ENCODE measurements around the gene VARS2. TPM values are rescaled to one million over a fixed set of nuclear protein-coding genes. Genes with fewer than 3 reads are reported as not detected.
A peak's percentile ranks its signal among the peaks of the same experiment; 100 is the strongest.

Gene VARS2
- total RNA-seq, 1 donor from 2014 or later = 26.3 TPM

GRCh38 chr6:30931969-30932645 is 18.1 kb downstream of the VARS2 start, which contains the start of gene SFTA2:
SFTA2 (minus strand) TSS chr6:30932170; CDS start chr6:30932096, 74 bp downstream.
- peak; percentile 14 for ATAC-seq

- ATAC-seq = no peak
These were observed 18.8 kb downstream of the VARS2 start for GRCh38 chr6:30932665-30933365.

DNA sequence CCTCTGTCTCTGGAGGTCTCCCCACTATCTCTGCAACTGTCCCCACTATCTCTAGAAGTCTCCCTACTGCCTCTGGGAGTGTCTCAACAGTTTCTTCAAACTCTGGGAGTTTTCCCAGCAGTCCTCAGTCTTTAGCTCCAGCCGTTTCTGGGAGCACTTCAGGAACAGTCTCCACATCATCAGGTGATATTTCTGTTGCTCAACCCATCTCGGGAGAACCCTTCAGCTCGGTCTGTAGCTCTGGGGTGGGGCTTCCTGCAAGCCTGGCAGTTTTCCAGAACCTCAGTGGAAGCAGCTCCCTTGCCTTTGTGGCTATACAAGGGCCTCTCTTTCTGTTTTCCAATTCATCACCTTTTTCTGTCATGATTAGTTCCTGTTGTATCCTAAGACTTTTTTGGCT is 21.0 kb downstream of the VARS2 start:
- no peak for ATAC-seq

- no peak for ATAC-seq
These were observed 23.2 kb downstream of the VARS2 start for GRCh38 chr6:30937265-30937664.

GRCh38 chr6:30938730-30939129 is 24.7 kb downstream of the VARS2 start:
- ATAC-seq = peak; percentile 88

- peak; percentile 76 for ATAC-seq
These were observed 25.4 kb downstream of the VARS2 start for GRCh38 chr6:30939473-30939872.

DNA sequence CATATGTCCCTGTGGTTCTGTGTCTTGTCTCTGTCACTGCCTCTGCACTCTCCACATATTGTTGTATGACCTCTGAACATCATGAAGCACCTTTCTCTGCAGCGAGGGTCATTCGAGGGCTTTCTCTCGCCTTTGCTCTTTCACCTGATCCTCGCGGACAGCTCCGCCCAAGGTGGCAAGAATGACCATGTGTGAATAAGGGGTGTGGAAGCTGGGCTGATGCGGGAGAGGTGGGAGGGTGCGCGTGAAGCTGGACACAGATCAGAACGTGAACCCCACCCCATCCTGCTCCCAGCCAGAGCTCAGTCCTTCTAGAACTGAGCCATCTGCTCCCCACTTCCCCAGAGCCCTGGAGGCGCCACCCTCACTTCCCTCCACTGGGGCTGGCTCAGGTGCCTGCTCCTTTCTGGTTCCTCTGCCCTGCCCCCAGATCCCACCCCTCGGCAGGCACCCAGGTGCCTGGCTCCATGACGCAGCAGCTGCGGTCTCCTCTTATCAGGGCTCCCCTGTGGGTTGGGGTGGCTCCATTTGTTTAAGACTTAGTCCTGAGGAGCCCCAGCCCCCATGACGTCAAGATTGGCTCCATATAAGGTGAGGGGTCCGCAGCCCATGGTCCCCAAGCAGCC is 26.4 kb downstream of the VARS2 start, which contains the start of gene MUCL3:
Gene MUCL3 (plus strand): TSS at position 613 of the 626 bp plus-strand sequence. CDS start 27 bp downstream, outside the sequence.
- ATAC-seq = peak; percentile 14

- ATAC-seq = peak; percentile 22
These were observed 28.5 kb downstream of the VARS2 start for GRCh38 chr6:30942338-30943060.

- no peak for ATAC-seq
These were observed 30.0 kb downstream of the VARS2 start for GRCh38 chr6:30944051-30944450.

- ATAC-seq = no peak
These were observed 31.2 kb downstream of the VARS2 start for GRCh38 chr6:30945281-30945680.

DNA sequence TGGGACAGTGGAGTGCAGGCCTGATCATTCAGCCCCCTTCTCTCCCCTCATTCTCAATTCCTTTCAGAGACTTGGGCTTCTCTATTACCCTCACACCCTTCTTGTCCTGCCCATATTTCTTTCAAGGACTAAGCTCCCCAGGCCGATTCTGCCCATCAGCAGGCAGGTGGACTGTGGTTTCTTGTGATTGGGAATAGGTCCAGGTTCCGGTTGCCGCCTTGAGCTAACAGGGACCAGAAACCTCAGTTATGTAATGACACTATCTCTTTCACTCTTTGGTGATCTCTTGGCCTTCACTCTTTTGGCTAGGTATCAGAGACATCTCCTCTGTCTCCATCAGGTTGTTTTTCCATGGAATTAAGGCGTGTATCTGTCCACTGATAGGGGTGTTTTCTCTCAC is 33.2 kb downstream of the VARS2 start:
- no peak for ATAC-seq

GRCh38 chr6:30948811-30949210 is 34.8 kb downstream of the VARS2 start:
- no peak for ATAC-seq

DNA sequence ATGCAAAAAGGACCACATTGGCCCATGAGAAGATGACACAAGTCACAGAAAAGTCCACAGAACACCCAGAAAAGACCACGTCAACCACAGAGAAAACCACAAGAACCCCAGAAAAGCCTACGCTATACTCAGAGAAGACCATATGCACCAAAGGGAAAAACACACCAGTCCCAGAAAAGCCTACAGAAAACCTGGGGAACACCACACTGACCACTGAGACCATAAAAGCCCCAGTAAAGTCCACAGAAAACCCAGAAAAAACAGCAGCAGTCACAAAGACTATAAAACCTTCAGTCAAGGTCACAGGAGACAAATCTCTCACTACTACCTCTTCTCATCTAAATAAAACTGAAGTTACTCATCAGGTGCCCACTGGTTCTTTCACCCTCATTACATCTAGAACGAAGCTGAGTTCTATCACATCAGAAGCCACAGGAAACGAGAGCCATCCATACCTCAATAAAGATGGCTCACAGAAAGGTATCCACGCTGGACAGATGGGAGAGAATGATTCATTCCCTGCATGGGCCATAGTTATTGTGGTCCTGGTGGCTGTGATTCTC is 38.0 kb downstream of the VARS2 start:
- no peak for ATAC-seq

GRCh38 chr6:30954631-30955366 is 40.8 kb downstream of the VARS2 start:
- peak; percentile 40 for ATAC-seq

DNA sequence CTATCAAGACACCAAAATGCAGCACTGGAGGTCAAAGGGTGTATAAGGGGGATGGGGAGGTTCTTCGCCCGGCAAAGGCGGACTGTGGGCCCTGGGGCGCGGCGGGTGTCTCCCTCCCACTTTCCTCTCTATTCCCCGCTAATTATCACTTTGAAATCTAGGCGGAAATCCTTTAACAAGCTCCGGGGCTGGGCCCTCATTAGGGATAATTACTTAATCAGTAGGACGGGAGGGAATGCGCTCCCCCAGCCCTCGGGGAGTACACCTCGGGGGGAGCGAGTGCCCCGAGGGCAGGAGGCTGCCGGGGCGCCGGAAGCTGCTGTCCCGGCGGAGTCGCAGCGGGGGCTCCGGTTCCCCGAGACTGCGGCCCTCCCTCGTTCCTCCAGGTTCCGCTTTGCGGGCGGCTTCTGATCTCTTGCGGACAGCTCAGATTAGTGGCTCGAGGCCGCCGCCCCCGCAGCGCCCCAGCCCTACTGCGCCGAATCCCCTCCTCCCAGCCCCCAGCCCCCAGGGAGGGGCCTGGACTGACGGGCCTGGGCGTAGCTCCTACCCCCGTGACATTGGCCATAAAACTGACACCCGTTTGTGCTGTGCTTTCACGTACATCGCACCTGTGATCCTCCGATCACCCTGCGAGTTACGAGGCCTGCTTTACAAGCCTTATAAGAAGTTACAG is 41.5 kb downstream of the VARS2 start:
- peak; percentile 83 for ATAC-seq

GRCh38 chr6:30957716-30958115 is 43.7 kb downstream of the VARS2 start:
- no peak for ATAC-seq

DNA sequence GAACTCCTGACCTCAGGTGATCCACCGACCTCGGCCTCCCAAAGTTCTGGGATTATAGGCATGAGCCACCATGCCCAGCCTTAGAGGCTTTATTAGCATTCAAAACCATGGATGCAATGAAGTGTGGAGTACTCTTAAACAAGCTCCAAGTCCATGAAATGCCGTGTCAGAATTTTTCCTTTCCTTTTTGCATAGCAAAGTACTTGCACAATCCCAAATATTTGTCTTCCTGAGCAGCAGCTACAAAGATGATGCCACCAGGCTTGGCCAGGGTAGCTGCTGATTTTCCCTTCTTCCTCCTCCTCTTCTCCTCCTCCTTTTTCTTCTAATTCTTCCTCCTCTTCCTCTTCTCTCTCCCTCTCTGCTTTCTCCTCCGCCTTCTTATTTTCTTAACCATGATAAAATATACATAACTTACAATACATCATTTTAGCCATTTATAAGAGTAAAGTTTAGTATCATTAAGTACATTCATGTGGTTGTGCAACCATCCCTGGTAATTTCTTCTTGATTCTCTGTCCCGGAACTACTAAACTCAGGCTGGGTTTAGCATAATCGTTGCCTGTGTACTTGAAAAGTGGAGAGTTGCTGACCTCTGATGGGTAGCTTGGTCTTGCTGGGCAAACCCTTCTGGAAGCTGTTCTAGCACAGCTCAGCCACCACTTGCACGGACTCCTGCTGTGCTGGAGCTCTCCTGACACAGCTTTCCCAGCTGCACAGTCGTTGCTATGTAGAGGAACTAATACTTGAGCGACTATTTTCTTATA is 47.1 kb downstream of the VARS2 start:
- ATAC-seq = peak; percentile 38

DNA sequence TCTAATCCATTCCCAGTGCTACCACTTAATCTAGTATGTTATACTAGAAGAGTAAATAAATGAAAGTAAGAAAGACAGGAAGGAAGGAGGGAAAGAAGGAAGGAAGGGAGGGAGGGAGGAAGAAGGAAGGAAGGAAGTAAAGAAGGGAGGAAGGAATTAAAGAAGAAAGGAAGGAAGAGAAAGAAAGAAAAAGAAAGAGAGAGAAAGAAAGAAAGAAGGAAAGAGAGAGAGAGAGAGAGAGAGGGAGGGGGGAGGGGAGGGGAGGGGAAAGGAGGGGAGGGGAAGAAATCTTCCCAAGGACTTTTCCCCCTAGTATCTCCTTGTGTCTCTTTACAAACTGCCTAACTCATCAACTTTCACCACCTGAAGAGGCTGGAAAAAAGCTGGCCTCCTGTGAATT is 48.7 kb downstream of the VARS2 start:
- no peak for ATAC-seq

GRCh38 chr6:30963641-30964040 is 49.6 kb downstream of the VARS2 start:
- ATAC-seq = peak; percentile 60

DNA sequence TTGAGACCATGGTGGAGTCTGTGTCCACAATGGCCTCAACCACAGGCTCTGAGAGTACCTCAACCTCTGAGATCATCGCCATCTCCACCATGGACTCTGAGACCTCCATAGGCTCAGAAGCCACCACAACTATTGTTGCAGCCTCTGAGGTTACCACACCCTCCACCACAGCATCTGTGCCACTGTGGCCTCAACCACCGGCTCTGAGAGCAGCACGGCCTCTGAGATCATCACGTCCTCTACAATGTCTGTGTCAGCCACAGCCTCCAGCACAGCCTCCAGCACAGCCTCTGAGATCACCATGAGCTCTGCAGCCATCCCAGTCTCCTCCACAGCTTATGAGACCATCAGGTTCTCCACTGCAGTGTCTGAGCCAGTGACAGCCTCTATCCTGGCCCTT is 50.0 kb downstream of the VARS2 start:
- ATAC-seq = peak; percentile 22

Measured in esophagus mucosa (tissue), 1 donor.